Measurements from ENCODE around the gene C10orf62. TPM values are rescaled to one million over a fixed set of nuclear protein-coding genes. Genes with fewer than 3 reads are reported as not detected.

C10orf62 gene
- total RNA-seq, 4 donors from 2014 or later, result 0.46 TPM; not detected in 3

- DNase-seq (ENCODE audit: extremely low spot score), result no peak
- Histone ChIP-seq H3K27me3 (no peaks in the 10 kb centered on the region), H3K27ac (replicated peaks in 1 of 4) (no peak overlapping the region), H3K36me3 (peaks cover 0 to 8% (median 0%) of the 10 kb centered on the region in 4 donors), H3K4me3 (no peak overlapping the region), H3K4me1 (peaks cover 4 to 10% (median 6%) of the 10 kb centered on the region in 4 donors), H3K9me3 (no peaks in the 10 kb centered on the region)
- TF ChIP-seq POLR2AphosphoS5 (IDR thresholded peaks at IDR 0.05) (no peak), CTCF (IDR thresholded peaks at IDR 0.05) (no peak)
- WGBS, result 93% methylated on average over 5 of the region's 5 CpGs
- intact Hi-C loops (cut with DNase I), result no loop called here
Measured at GRCh38 chr10:97585439-97585811, 4.1 kb upstream of the C10orf62 start.

GRCh38 chr10:97587183-97587582 is 2.3 kb upstream of the C10orf62 start:
- H3K9me3 ChIP-seq, result no peaks in the 10 kb centered on the region
- H3K27ac ChIP-seq (replicated peaks in 1 of 4), result no peak overlapping the region
- peaks cover 4 to 10% (median 6%) of the 10 kb centered on the region in 4 donors for H3K4me1 ChIP-seq
- DNase-seq (ENCODE audit: extremely low spot score), result no peak
- TF ChIP-seq POLR2AphosphoS5 (IDR thresholded peaks at IDR 0.05) (no peak), CTCF (IDR thresholded peaks at IDR 0.05) (no peak), EP300 (IDR thresholded peaks at IDR 0.05) (no peak), POLR2A (IDR thresholded peaks at IDR 0.05; ENCODE audit: low read depth) (no peak)
- H3K36me3 ChIP-seq, result no peaks in the 10 kb centered on the region
- intact Hi-C loops (cut with DNase I), result no loop called here
- 94% methylated on average over 2 of the region's 2 CpGs for WGBS
- H3K4me3 ChIP-seq, result no peak overlapping the region
- H3K27me3 ChIP-seq, result no peaks in the 10 kb centered on the region

- DNase-seq (ENCODE audit: extremely low spot score), result no peak
- H3K4me1 ChIP-seq, result peaks cover 6 to 28% (median 19%) of the 10 kb centered on the region in 4 donors
- H3K9me3 ChIP-seq, result no peaks in the 10 kb centered on the region
- intact Hi-C loops (cut with DNase I), result no loop called here
- no peaks in the 10 kb centered on the region for H3K36me3 ChIP-seq
- TF ChIP-seq EP300 (IDR thresholded peaks at IDR 0.05) (no peak), POLR2A (IDR thresholded peaks at IDR 0.05; ENCODE audit: low read depth) (no peak), CTCF (IDR thresholded peaks at IDR 0.05) (no peak), POLR2AphosphoS5 (IDR thresholded peaks at IDR 0.05) (no peak)
- WGBS, result 91% methylated on average over 11 of the region's 15 CpGs
- no peak overlapping the region for H3K27ac ChIP-seq (replicated peaks in 1 of 4)
- no peaks in the 10 kb centered on the region for H3K27me3 ChIP-seq
- H3K4me3 ChIP-seq, result no peak overlapping the region
Measured at GRCh38 chr10:97590082-97590747, 694 bp downstream of the C10orf62 start.

GRCh38 chr10:97590748-97591495 is 1.4 kb downstream of the C10orf62 start:
- TF ChIP-seq CTCF (IDR thresholded peaks at IDR 0.05), result no peak
- no peak for TF ChIP-seq POLR2AphosphoS5 (IDR thresholded peaks at IDR 0.05)
- TF ChIP-seq POLR2A (IDR thresholded peaks at IDR 0.05; ENCODE audit: low read depth), result no peak
- TF ChIP-seq EP300 (IDR thresholded peaks at IDR 0.05), result no peak
- DNase-seq (ENCODE audit: extremely low spot score), result no peak
- intact Hi-C loops (cut with DNase I), result no loop called here
- peaks cover 13 to 35% (median 26%) of the 10 kb centered on the region in 4 donors for H3K4me1 ChIP-seq
- H3K4me3 ChIP-seq, result no peak overlapping the region
- H3K27ac ChIP-seq (replicated peaks in 1 of 4), result no peak overlapping the region
- WGBS, result 76% methylated on average over 5 of the region's 5 CpGs
- no peaks in the 10 kb centered on the region for H3K27me3 ChIP-seq
- no peaks in the 10 kb centered on the region for H3K9me3 ChIP-seq
- H3K36me3 ChIP-seq, result no peaks in the 10 kb centered on the region
